Measurements from ENCODE around the gene SLC25A45.

Gene SLC25A45

DNA sequence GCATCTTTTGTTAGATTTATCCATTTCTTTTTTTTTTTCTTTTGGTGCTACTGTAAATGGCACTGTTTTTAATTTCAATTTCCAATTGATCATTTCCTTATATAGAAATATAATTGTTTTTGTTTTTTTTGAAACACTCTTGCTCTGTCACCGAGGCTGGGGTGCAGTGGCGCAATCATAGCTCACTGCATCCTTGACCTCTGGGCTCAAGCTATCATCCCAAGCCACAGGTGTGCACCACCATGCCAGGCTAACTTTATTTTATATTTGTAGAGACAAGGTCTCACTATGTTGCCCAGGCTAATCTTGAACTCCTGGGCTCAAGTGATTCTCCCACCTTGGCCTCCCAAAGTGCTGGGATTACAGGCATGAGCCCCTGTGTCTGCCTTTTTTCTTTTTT, 20.3 kb upstream of the SLC25A45 start:
- DNase-seq = no peak

- DNase-seq = no peak
Measured at GRCh38 chr11:65401803-65402248, 19.4 kb upstream of the SLC25A45 start.

GRCh38 chr11:65401073-65401802, 18.8 kb upstream of the SLC25A45 start:
- DNase-seq = no peak

- no peak for DNase-seq
Measured at GRCh38 chr11:65400307-65401072, 18.0 kb upstream of the SLC25A45 start.

GRCh38 chr11:65399845-65400244, 17.4 kb upstream of the SLC25A45 start:
- no peak for DNase-seq

- no peak for DNase-seq
Measured at GRCh38 chr11:65399249-65399648, 16.8 kb upstream of the SLC25A45 start.

DNA sequence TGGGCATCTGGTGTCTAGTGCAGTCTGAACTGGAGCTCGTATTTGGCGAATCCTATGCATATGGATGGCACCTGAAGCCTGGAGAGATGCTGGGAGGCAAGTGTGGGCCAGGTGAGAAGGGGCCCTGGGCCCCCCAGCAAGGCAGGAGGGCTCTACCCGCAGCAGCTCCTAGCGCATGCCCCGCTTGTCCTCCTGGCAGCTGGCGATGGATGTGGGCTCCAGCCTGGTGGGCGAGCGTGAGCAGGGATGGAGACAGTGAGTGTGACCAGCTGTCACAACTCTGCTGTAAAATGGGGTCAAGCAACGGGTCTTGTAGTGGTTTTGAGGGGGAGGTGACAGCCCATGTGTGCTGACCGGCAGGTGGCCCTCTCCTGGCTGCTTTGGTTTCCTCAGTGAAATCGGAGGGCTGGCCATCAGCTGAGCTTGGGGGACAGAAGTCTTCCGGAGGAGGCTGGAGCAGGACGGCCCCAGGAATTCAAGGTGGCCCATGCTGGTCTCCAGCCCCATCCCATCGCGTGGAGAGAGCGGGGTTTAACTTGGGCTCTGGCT, 16.0 kb upstream of the SLC25A45 start:
- no peak for DNase-seq

GRCh38 chr11:65396769-65397745, 14.6 kb upstream of the SLC25A45 start:
- DNase-seq = no peak

DNA sequence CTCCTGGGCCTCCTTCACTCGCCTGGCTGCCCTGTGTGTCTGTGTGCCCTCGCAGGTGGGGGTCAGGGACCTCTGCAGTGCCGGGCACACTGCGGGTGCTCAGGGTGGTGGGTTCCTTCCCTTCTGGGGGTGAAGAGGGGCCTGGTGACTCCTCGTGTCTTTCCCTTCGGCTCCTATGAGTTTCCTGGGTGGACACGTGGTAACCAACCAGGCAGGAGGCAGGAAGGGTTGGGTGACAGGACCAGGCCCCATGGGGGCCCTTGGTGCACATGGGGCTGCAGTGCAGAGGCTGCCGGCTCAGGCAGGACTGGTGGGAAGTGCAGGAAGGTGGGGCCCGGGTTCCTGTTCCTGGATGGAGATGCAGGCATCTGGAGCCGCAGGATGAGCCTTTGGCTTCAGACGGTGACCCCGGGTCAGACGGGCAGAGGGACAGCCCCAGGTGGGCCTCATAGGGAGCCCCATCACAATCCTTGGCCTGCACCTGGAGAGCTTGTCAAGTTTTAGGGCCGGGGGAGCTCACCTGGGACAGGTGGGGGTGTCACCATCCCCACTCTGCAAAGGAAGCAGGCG, 13.6 kb upstream of the SLC25A45 start:
- no peak for DNase-seq

DNA sequence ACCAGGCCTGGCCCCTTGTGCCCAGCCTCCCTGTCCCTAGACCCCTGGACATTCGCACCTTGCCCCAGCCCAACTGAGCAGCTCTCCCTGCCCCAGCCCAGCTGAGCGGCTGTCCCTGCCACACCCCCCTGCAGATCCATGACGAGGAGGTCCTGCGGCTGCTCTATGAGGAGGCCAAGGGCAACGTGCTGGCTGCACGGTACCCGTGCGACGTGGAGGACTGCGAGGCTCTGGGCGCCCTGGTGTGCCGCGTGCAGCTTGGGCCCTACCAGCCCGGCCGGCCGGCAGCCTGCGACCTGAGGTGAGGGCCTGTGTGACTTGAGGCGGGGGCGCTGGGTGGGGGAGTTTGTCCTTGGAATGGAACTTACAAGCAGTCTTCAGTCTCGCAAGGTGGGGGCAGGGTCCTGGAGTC, 11.7 kb upstream of the SLC25A45 start:
- DNase-seq = no peak

DNA sequence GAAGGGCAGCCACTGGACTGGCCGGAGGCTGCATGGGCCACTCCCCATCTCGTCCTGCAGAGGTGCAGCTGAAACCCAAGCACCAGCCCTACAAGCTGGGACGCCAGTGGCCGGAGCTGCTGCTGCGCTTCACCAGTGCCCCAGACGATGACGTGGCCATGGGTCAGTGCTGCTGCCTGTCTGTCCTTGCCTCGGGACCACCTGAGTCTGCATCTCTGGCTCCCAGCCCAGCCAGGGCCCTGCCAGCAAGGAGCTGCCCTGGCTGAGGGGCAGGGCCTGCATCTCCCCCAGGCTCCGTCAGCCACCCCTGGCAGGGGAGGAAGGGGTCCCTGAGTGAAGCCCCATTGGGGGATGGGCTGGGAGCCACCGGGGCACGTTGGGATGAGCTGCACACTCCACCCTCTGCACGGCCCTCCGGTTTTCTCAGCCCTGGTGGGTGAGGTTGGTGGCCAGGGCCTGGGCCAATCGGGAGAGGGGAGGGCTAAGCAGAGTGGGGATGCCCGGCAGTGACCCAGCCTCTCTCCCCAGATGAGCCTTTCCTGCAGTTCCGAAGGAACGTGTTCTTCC, 11.2 kb upstream of the SLC25A45 start:
- no peak for DNase-seq

GRCh38 chr11:65392899-65393298, 10.5 kb upstream of the SLC25A45 start:
- DNase-seq = no peak

DNA sequence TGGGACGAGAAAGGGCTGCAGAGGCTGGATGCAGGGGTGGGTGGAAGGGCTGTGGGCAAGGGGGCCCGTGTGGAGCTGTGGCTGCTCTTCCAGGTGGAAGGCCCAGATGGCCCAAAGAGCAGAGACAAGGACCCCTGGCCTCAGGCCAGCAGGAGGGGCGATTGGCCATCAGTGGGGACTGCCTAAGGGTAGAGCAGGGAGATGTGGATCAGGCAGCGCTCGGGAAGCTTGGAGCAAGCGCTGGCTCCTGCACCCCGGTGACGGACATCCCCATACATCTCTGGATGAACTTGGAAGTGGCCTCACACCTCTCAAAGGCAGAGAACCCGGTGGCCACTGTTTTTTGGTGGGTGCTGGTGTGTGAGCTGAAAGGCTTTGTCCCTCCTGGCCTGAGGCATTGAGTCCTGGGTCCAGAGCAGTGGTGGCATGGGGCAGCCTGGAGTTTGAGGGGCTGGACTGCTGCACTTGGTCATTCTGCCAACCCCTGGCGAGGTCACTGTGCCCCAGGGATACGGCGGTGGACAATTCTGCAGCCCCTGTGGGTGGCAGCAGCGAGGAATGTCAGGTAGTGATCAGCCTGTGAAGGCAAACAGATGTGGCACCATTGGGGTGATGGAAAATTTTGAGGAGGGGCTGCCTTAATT, 9.9 kb upstream of the SLC25A45 start:
- no peak for DNase-seq

GRCh38 chr11:65390996-65391395, 8.6 kb upstream of the SLC25A45 start:
- DNase-seq = no peak

DNA sequence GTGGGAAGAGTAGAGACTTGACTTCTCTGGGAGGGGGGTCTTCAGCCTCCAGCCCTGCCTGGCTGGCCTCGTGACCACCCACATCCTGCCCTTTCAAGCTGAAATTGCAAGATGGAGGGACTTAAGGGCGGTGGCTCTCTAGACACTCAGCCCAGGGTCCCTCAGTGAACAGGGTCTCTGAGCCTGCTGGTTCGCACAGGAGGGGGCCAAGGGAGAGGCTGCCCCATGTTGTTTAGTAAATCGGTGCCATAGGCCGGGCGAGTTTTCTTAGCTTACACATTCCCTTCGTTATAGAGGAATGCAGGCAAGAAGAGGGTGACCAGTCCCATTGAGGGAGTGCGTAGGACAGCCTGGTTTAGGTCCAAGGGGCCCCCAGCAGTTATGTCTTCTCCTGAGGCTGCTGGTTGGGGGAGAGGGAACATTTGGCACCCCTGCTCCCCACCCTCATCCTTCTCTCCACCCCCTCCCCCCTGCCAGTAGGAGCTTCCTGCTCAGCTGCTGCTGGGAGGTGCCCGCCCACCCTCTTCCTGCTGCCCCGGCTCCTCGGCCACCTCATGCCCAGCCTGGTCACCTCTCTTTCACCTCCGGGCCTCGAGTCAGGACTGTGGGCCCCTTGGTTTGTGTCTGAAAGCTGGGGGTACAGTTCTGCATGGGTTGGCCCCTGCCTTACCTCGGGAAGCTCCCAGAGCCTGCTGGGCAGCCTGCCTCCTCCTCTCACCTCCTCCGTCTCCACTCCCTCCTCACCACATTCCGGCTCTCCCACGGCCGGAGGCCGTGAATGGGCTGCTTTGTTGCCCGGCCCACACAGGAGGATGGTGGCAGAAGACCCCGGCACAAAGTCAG, 7.9 kb upstream of the SLC25A45 start:
- DNase-seq = no peak

- DNase-seq = no peak
Measured at GRCh38 chr11:65389294-65389980, 7.0 kb upstream of the SLC25A45 start.

DNA sequence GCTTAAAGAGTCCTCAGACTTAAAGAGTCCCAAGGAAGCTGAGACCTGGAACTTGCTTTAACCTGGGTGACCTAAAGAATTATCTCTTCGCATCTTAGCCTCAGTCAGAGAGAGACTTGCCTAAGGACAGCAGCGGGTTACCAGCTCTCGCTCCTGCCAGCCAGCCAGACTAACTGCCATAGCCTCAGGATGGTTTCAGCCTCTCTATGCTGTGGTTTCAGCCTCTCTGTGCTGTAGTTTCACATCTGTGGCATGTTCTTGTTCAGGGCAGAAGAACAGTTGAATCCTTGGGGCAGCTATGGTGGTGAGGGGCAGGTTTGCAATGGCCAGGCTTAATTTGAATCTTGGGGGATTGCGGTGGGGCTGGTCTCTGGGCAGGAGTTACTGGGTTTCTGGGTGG, 6.3 kb upstream of the SLC25A45 start:
- DNase-seq = no peak

GRCh38 chr11:65386307-65387140, 4.1 kb upstream of the SLC25A45 start, which contains the start of gene FRMD8:
Gene FRMD8 (plus strand): TSS chr11:65386637. CDS start chr11:65387037, 400 bp downstream.
- DNase-seq = peak; percentile 92

Measured in CD4-positive, alpha-beta T cell treated with Interleukin-15 for 1 hour (primary cell).